CD4-positive, alpha-beta T cell treated with Interleukin-4 for 4 hours (primary cell): ENCODE data around the gene ACOX3.
"Not testable (repeated sequence)": the region's sequence is repeated elsewhere in the genome, so short reads cannot be mapped to it uniquely, and the experiment has no call there.

ENCODE experiments used
- DNase-seq: peaks from one replicate; pipeline ENCODE4 v3.0.0-alpha.2; 2020

Gene ACOX3

DNA sequence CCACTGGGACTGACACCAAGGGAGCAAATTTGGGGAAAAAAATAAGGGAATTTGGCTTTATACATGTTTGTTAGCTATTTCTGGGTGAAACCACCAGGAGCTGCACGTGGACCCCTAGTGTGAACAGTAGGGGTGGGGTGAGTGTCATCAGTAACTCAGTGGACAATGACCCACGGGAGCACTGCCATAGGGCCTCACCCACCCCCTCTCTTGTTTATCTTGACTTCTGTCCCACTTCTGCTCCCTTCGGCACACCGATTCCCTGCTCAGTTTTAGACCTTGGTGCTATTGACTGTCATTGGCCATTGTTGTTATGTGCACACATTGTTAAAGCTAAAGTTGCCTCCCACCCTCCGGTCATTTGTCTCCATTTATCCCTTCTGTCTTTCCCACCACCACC is 9.0 kb downstream of the ACOX3 start:
- no peak for DNase-seq

DNA sequence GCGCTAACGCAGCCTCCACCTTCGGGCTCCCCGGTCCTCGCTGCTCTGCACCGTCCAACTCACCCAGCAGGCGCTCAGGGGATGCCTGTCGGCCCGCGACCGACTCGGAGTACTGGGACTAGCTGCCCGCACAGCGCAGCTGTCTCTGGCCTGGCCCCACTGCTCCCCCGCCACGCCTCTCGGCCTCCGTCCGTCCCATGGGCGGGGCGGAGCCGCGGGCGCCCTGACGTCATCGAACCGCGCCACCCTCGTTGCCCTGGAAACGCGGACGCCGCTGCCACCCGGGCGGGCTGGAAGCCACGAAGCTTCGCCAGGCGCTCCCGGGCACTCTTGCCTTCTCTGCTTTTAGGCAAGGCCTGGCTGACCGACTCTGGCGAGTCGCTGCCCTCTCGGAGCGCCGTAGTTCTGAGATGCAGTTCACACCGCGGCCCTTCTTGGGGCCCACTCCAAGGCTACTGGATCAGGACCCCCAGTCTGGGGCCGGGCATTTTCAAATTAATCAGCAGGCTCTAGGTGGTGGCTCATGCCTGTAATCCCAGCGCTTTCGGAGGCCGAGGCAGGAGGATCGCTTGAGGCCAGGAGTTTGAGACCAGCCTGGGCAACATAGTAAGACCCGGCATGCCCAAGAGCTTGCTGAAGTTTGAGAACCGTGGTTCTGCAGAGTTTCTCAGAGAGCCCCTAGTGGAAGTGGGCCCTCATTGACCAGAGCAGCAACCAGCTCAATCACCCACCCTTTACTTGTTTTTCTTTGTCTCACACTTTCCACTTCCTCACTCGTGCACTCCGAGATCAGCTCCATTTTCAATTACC is 12.0 kb downstream of the ACOX3 start:
- DNase-seq: peak; percentile 88

DNA sequence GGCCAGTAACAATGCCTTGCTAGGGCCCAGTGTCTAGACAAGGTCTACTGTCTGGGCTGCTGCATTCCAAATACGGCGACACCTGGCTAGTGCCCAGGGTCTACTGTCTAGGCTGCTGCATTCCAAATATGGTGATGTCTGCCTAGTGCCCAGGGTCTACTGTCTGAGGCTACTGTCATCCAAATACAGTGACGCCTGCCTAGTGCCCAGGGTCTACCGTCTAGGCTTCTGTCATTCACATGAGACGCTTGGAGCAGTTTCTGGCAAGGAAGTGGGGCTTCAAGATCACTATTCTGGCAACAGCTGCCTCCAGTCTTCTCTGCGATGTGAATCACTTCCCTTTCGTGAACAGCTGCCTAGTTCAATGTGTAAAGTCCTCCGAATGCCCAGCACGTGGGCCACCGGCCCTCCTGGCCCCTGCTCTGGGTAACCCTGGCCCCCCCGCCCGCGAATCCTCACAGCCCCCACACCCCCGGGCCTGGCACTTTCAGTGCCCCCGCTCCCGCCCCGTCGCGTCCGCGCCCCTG is 12.7 kb downstream of the ACOX3 start:
- peak; percentile 24 for DNase-seq

DNA sequence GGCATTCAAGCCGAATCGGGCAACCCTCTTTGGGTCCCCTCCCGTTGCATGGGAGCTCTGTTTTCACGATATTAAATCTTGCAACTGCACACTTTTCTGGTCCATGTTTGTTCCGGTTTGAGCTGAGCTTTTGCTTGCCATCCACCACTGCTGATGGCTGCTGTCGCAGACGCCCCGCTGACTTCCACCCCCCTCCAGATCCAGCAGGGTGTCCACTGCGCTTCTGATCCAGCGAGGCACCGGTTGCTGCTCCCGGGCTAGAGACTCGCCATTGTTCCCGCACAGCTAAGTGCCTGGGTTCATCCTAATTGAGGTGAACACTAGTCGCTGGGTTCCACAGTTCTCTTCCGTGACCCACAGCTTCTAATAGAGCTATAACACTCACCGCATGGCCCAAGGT is 13.3 kb downstream of the ACOX3 start:
- no peak for DNase-seq

DNA sequence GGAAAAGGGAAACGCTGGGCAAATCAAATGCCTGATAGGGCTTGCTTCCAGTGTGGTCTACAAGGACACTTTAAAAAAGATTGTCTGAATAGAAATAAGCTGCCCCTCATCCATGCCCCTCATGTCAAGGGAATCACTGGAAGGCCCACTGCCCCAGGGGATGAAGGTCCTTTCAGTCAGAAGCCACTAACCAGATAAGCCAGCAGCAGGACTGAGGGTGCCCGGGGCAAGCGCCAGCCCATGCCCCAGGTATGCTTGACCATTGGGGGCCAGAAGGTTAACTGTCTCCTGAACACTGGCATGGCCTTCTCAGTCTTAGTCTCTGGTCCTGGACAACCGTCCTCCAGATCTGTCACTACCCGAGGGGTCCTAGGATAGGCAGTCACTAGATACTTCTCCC is 17.7 kb downstream of the ACOX3 start:
- DNase-seq: no peak

DNA sequence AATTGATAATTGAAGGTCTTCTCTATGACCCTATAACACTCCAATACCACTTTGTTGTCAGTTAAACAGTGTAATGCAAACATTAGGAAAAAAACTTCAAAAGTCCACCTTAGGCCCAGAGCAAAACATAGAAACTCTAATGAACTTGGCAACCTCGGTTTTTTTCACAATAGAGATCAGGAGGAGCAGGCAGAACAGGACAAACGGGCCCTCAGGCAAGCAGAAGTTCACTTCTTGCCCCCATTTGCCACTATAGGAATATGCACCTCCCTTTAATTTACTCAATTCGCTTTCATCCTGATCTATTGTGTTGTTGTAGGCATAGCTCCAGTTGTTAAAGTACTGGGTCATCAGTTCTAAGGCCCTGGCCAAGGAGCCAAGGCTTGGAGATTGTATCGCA is 18.2 kb downstream of the ACOX3 start:
- no peak for DNase-seq

DNA sequence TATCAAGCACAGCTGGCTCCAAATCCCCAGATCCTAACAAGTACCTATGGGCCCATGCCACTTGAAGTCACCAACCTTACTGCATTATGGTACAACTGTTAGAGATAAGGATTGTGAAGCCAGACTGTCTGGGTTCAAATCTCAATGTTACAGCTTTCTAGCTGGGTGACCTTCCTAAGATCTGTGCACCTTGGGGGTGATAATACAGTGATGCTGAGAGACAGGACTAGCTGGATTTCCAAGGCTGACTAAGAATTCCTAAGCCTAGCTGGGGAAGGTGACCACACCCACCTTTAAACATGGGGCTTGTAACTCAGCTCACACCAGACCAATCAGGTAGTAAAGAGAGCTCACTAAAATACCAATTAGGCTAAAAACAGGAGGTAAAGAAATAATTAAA is 20.4 kb downstream of the ACOX3 start:
- DNase-seq: not testable (repeated sequence)

DNA sequence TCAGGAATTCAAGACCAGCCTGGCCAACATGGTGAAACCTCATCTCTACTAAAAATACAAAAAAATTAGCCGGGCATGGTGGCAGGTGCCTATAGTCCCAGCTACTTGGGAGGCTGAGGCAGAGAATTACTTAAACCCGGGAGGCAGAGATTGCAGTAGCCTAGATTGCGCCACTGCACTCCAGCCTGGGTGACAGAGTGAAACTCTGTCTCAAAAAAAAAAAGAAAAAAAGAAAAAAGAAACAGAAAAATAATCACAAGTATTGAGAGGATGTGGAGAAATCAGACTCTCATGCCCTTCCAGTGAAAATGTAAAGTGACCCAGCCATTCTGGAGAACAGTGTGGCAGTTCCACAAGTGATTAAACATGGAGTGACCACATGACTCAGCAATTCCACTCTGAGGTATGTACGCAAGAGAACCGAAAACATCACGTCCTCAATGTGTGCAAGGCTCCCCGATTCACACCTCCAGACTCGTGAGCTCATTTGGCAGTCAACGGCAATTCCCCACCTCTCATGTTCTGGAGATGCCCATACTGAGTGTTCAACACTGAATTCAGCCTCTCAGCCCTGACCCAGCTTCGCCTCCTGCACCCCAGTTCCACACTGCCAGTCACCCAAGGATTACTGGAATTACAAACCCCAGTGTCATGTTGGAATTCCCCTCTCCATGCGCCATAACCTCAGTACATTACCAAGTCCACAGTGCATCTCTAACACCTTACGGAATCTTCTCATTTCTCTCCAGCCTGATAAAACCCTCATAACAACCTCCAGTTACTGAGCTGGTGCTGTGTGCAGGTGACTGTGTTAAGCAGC is 21.1 kb downstream of the ACOX3 start:
- DNase-seq: peak; percentile 24

DNA sequence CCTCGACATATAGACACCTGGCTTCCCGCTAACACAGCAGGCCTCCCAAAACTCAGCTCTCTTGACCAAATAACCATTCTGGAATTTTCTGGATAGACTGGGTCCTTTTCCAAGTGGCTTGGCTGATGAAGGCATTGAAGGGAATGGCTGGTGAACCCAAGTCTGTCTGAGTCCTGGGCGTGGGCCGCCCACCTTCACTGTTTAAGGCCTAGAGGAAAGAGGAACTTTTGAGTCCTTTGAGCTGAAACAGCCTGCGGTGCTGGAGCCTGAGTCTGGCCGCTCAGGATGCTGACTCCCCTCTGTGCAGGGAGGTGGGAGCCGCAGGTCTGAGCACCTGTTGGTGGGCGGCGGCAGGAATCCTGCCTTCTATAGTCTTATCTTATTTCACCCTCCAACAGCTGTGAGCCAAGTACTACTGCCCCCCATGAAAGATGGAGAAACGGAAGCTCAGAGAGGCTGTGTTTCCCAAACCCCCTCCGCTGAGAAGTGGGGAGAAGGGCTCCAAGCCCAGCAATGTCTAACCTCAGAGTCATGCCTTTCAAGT is 23.4 kb downstream of the ACOX3 start:
- no peak for DNase-seq

DNA sequence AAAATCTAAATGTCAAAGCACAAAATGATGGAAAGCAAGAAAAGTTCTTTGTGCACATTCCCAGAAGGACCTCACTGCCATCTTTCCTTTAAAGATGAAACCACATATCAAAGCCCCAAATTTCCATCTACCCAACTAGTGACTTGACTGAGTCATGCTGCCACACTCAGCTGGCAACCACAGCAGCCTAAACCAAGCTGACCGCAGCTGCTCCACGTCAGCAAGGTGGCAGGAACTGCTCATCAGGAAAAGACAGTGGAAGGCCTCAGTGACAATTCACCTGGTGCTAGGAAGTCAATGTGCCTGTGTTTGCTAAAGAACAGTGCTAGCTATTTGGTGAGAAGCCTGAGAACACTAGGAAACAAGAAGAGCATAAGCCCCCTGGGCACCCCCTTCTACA is 26.1 kb downstream of the ACOX3 start:
- peak; percentile 49 for DNase-seq

DNA sequence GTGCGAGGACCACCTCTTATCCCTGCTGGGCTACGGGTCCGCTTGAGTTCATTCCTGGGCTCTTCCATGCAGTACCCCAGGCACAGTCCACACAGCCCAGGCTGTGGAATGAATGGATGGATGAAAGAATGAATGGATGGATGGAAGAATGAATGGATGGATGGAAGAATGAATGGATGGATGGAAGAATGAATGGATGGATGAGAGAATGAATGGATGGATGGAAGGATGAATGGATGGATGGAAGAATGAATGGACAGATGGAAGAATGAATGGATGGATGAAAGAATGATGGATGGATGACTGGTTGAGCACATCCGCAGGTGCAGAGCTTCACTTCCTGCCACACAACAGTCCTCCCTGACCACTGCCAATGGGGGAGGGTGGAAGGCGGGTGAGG is 28.2 kb downstream of the ACOX3 start:
- DNase-seq: no peak

DNA sequence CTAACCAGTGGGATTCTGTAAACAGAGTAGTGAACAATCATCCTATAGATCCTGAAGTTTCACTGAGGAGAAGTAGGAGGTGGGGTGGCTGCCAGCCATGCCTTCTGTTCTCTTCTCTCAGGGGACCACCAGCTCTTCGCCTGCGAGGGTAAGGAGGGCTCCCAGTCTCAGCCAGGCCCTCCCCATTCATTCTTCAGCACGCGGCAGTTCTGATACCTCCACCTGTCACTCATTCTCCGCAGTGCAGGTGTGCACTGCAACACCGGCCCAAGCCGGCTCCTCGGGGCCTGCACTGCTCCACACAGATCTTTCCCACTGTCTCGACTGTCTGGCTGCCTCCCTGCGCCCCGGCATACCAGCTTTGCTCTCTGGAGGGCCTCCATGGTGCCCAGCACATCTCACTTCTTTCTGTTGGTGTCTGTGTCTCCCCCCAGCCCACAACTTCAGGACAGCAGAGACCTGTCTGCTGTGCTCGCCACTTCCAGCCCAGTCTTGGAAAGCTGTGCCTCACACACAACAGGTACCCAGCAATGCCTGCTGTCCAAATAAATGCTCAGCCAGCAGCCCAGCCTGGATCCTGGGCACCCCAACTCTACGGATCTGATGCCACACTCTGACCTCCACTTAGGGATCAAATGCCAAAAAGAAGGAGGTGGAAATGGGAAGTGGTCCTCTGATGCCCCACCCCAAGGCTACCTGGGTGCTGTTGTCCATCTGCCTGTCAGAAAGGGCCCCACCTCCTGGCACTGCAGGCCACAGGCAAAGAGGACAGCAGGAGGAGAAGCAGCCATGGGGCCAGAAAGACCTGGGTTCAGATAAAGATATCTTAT is 29.0 kb downstream of the ACOX3 start:
- no peak for DNase-seq

DNA sequence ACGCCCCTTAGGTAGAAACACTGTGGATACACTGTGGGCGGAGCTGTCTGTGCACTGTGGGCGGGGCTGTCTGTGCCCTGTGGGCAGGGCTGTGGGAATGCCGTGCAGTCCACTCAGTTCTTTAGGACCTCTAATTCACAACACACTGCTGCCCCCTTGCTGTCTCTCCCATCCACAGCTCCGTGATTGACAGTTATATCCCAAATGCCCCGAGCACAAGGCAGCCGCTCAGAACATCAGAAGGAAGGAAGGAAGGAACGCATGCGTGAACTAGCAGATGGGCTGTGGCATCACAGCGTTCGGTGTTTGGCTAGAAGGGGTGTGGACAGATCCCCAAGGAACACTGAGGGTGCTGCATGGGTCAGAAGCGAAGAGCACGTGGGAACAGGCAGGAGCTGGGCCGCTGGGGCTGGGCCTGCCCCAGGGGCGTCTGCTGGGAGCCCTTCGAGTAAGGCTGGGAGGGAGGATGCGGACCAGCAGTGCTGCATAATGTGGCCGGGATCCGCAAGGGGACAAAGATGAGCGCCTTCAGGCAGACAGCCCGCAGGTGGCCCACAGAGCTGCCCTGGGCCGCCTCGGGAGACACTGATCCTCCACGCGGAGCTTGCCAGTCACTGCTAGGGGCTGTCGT is 29.8 kb downstream of the ACOX3 start:
- DNase-seq: no peak

DNA sequence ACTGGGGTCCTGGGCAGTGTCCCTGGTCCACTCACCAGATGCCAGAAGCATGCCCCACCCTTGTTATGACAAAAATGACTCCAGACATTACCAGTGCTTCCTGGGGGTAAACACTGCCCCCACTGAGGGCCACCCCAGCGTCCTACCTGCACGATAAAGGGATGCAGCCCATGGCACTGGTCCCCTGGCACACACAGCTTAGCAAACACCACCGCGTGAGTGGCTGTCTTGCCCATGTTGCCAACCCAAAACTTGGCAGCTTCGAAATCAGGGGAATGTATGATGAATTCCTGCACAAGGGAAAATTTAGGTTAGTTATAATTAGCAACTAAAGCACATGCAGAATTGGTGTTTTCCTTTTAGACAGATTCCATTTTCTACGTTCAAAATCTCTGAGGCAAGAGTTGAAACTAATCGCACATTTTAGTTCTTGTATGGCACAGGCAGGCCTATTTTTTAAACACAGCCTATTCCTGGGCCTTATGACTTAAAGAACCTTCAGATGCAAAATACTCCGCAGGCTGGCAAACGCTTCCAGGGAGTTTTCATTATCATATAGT is 30.4 kb downstream of the ACOX3 start:
- no peak for DNase-seq

DNA sequence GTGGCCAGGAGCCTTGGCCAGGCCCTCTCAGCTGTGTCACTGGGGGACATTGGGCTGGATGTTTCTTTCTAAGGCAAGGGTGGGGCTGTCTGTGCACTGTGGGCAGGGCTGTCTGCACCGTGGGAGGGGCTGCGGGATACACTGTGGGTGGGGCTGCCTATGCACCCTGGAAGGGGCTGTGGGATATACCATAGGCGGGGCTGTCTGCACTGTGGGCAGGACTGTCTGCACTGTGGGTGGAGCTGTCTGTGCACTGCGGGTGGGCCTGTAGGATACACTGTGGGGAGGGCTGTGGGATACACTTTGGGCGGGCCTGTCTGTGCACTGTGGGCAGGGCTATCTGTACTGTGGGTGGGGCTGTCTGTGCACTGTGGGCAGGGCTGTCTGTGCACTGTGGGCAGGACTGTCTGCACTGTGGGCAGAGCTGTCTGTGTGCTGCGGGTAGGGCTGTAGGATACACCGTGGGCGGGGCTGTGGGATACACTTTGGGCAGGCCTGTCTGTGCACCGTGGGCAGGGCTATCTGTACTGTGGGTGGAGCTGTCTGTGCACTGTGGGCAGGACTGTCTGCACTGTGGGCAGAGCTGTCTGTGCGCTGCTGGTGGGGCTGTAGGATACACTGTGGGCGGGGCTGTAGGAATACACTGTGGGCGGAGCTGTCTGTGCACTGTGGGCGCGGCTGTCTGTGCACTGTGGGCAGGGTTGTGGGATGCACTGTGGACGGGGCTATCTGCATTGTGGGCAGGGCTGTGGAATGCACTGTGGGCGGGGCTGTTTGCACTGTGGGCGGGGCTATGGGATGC is 31.1 kb downstream of the ACOX3 start:
- peak; percentile 84 for DNase-seq

DNA sequence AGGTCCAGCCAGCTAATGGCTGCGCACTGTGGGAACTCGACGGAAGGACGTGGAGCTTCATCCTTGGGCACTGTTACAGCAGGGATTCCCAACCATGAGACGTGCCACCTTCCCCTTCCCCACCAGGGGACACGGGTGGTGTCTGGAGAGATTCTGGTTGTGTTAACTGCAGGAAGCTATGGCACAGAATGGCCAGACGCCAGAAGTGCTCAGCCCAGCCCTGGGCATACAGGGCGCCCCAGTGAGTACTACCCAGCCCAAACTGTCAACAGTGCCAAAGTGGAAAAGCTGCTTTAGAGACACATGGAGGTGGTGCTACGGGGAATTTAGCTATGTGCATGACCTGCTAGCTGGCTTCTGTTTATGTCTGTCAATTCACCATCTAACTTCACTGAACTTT is 32.8 kb downstream of the ACOX3 start:
- no peak for DNase-seq

DNA sequence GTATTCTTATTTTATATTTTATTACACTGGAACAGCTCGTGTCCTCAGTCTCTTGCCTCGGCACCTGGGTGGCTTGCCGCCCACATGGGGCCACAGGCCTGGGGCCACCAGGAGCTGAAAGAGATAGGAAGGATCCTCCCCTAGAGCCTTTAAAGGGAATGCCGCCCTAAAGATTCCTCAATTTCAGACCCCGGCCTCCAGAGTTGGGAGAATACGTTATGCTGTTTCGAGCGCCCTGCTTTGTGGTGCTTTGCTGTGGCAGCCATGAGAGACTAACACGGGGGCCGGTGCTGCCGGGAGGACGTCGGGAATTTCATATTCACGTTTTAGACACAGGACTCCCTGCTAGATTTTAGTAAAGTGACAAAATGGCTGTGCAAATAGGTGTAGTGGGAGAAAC is 33.2 kb downstream of the ACOX3 start:
- DNase-seq: no peak

DNA sequence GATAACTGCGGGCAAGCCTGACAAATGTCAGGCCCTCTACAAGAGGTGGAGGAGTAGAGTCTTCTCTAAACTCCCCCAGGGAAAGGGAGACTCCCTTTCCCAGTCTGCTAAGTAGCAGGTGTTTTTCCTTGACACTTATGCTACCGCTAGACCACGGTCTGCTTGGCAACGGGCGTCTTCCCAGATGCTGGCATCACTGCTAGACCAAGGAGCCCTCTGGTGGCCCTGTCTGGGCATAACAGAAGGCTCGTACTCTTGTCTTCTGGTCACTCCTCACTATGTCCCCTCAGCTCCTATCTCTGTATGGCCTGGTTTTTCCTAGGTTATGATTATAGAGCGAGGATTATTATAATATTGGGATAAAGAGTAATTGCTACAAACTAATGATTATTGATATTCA is 33.6 kb downstream of the ACOX3 start:
- not testable (repeated sequence) for DNase-seq

DNA sequence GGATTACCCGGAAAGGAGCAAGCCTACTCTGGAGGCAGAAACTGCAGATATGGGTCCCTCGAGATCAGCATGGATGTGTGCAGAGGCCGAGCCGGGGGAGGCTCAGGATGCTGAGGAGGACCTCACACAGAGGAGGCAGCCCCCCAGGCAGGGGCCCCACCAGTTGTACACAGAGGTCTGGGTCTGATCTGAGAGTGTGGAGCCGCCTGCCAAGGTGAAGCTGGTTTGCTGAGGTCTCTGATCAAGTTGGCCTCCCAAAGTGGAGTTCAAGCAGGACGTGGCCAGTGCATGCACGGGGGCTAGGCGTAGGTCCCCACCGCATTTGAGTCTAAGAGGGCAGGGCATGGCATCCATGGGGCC is 35.0 kb downstream of the ACOX3 start:
- no peak for DNase-seq

DNA sequence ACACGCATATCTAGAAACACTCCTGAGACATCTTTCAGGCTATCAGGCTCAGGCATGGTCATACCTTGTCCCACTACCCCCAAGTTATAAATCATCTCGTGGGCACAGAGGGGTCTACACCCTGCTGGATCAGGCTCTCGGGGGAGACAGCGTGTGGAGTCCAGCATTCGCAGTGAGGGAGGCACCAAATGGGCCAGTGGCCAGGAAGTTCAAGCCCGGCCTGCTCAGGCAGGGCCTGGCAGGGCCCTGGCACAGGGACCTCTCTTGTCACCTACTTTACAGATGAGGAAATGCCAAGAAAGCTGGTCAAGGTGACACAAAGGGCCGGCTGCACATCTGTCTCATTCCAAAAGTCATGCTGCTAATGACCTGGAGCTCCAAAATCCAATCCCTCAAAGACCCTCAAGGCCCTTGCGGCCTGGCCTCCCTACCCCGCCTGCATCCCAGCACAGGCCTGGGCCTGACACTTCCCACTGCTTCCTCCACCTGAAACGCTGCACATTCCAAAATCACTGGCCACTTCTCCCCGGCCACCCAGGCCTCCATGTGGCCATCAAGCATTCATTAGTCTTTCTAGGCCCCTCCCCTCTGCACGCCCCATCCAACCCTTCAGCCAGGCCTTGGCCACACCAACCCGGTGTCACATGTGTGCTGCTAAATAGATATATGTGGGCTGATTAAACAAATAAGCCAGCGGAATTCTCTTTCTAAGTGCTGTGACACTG is 35.6 kb downstream of the ACOX3 start:
- no peak for DNase-seq

DNA sequence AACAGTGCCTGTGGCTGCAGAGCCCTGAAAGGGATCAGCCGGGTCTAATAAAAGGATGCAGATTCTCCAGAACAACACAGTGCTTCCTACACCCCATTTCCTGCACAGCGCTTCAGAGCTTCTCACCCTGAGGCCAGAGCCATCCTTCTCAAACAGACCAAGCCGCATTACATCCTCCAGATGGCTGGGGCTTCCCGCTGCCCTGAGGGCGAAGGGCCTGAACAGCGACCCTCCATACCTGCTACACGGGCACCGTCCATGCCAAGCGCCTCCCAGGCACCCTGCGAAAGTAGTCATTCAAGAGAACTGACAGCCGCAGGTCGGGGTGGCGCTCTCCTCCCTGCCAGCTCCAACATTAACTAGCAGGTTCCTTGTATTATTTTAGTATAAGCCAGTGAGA is 36.5 kb downstream of the ACOX3 start:
- no peak for DNase-seq
